ENCODE data around the gene ULBP2.

GRCh38 chr6:149897855-149898744 is 43.7 kb upstream of the ULBP2 start, which contains the start of gene RAET1E:
- no peak for TF ChIP-seq POLR2AphosphoS5 (IDR thresholded peaks at IDR 0.05; ENCODE audit: borderline replicate concordance, low read depth, low read length)
- no peak for TF ChIP-seq EZH2 (IDR thresholded peaks at IDR 0.05)
- no peak for TF ChIP-seq FOXP2 (optimal IDR thresholded peaks at IDR 0.05; ENCODE audit: control extremely low read depth, extremely low read length, insufficient read depth)
